Thyroid gland (tissue), 4 donors: ENCODE results near the gene SPOCK1. TPM values are rescaled to one million over a fixed set of nuclear protein-coding genes. Genes with fewer than 3 reads are reported as not detected.

Experiments used
- DNase-seq, 2 donors: peaks; one replicate each; pipeline ENCODE4 v3.0.0-alpha.2; 2019
- H3K27ac ChIP-seq, 3 donors: fragments of 200-600 bp; sonication (generic); 1 replicate in 2 of 3; 2 replicates in 1 of 3; pipeline ENCODE4 v1.5.1; 2016 to 2019; ENCODE audit warnings: mild to moderate bottlenecking in 1 of 3, moderate library complexity in 1 of 3
- H3K27me3 ChIP-seq: fragments of 200-600 bp; sonication (generic); one replicate; pipeline ENCODE4 v1.5.1; 2019
- H3K36me3 ChIP-seq, 2 donors: fragments of 200-600 bp; sonication (generic); one replicate each; pipeline ENCODE4 v1.5.1; 2016 to 2019
- H3K4me1 ChIP-seq, 2 donors: fragments of 200-600 bp; sonication (generic); one replicate each; pipeline ENCODE4 v1.5.1; 2017 to 2019
- H3K4me3 ChIP-seq, 3 donors: fragments of 200-600 bp; sonication (generic); replicated peaks in 1 of 3; 1 replicate in 2 of 3; 2 replicates in 1 of 3; pipeline ENCODE4 v1.5.1; 2016; ENCODE audit warnings: mild to moderate bottlenecking in 1 of 3
- H3K9me3 ChIP-seq: fragments of 200-600 bp; sonication (generic); one replicate; pipeline ENCODE4 v1.5.1; 2017
- CTCF ChIP-seq, 6 experiments: fragments of 200-600 bp in 3 of 6; fragments of 450-650 bp in 3 of 6; sonication (generic) in 3 of 6; IDR thresholded peaks; one replicate each; pipeline ENCODE4 v1.5.1; 2016 to 2019; ENCODE audit warnings: antibody characterized with exemption in 6 of 6, mild to moderate bottlenecking in 2 of 6, inconsistent platforms in 1 of 6, moderate library complexity in 1 of 6
- POLR2A ChIP-seq, 2 donors: fragments of 450-650 bp; IDR thresholded peaks; one replicate each; pipeline ENCODE4 v1.6.1; 2017; ENCODE audit warnings: antibody characterized with exemption in 2 of 2, mild to moderate bottlenecking in 2 of 2, moderate library complexity in 1 of 2
- WGBS, 2 donors: methylation state at CpG; one replicate each; pipeline ENCODE4 v1.1.5; 2017; 5-methylcytosine and 5-hydroxymethylcytosine counted together
- intact Hi-C: fragments of 100-400 bp; cut with DNase I; formaldehyde crosslinking; loops from one replicate; pipeline ENCODE4 v1.15.1; 2023
- total RNA-seq, 4 donors: library from RNA; depleted of rRNA; stranded (reverse); fragments of >200 nt; gene quantifications; one replicate each; pipeline ENCODE4 v1.2.3, GENCODE V29; 2016

The SPOCK1 gene
- total RNA-seq, 4 donors from 2014 or later, result 15.8 to 34.1 (median 27.5) TPM

GRCh38 chr5:137098663-137099062, 400.5 kb downstream of the SPOCK1 start:
- no peak overlapping the region for H3K27ac ChIP-seq
- intact Hi-C loops, result no loop called here
- no peaks in the 10 kb centered on the region for H3K9me3 ChIP-seq
- H3K4me3 ChIP-seq, result no peak overlapping the region
- WGBS, 2 donors, result 74 to 77% methylated on average over 4 of the region's 4 CpGs
- DNase-seq, result no peak
- TF ChIP-seq POLR2A (IDR thresholded peaks at IDR 0.05) (no peak), CTCF (IDR thresholded peaks at IDR 0.05) (no peak)
- no peaks in the 10 kb centered on the region for H3K36me3 ChIP-seq
- no peaks in the 10 kb centered on the region for H3K4me1 ChIP-seq
- H3K27me3 ChIP-seq, result no peaks in the 10 kb centered on the region

- H3K27ac ChIP-seq, result no peak overlapping the region
- intact Hi-C loops, result no loop called here
Observed at GRCh38 chr5:137098238-137098637, 400.9 kb downstream of the SPOCK1 start.

GRCh38 chr5:137097203-137097602, 401.9 kb downstream of the SPOCK1 start:
- H3K4me1 ChIP-seq, result no peaks in the 10 kb centered on the region
- 94 to 100% methylated on average over 3 of the region's 3 CpGs for WGBS, 2 donors

More at GRCh38 chr5:137098238-137098637, 400.9 kb downstream of the SPOCK1 start:
- WGBS, 2 donors, result 59 to 62% methylated on average over 1 of the region's 1 CpG
- no peaks in the 10 kb centered on the region for H3K9me3 ChIP-seq
- DNase-seq, result no peak
- no peak overlapping the region for H3K4me3 ChIP-seq
- no peaks in the 10 kb centered on the region for H3K36me3 ChIP-seq
- no peaks in the 10 kb centered on the region for H3K4me1 ChIP-seq
- H3K27me3 ChIP-seq, result no peaks in the 10 kb centered on the region
- TF ChIP-seq CTCF (IDR thresholded peaks at IDR 0.05) (no peak), POLR2A (IDR thresholded peaks at IDR 0.05) (no peak)

GRCh38 chr5:137096149-137097103, 402.7 kb downstream of the SPOCK1 start:
- Histone ChIP-seq H3K4me3 (no peak overlapping the region), H3K4me1 (no peaks in the 10 kb centered on the region), H3K27me3 (no peaks in the 10 kb centered on the region), H3K9me3 (no peaks in the 10 kb centered on the region), H3K36me3 (no peaks in the 10 kb centered on the region), H3K27ac (no peak overlapping the region)
- 82 to 85% methylated on average over 6 of the region's 6 CpGs for WGBS, 2 donors
- TF ChIP-seq POLR2A (IDR thresholded peaks at IDR 0.05) (no peak), CTCF (IDR thresholded peaks at IDR 0.05) (no peak)
- no peak for DNase-seq
- intact Hi-C loops, result no loop called here

More at GRCh38 chr5:137097203-137097602, 401.9 kb downstream of the SPOCK1 start:
- Histone ChIP-seq H3K27ac (no peak overlapping the region), H3K9me3 (no peaks in the 10 kb centered on the region), H3K4me3 (no peak overlapping the region), H3K27me3 (no peaks in the 10 kb centered on the region), H3K36me3 (no peaks in the 10 kb centered on the region)
- intact Hi-C loops, result no loop called here
- no peak for DNase-seq
- no peak for TF ChIP-seq POLR2A (IDR thresholded peaks at IDR 0.05)
- TF ChIP-seq CTCF (IDR thresholded peaks at IDR 0.05), result no peak

GRCh38 chr5:137095597-137095996, 403.5 kb downstream of the SPOCK1 start:
- Histone ChIP-seq H3K4me3 (no peak overlapping the region), H3K4me1 (no peaks in the 10 kb centered on the region), H3K9me3 (no peaks in the 10 kb centered on the region), H3K27ac (no peak overlapping the region), H3K36me3 (no peaks in the 10 kb centered on the region), H3K27me3 (no peaks in the 10 kb centered on the region)
- no peak for TF ChIP-seq POLR2A (IDR thresholded peaks at IDR 0.05)
- TF ChIP-seq CTCF (IDR thresholded peaks at IDR 0.05), result no peak
- DNase-seq, result no peak
- intact Hi-C loops, result no loop called here
